H1 (cell line): Measurements from ENCODE around the gene RNF113B. TPM values are rescaled to one million over a fixed set of nuclear protein-coding genes. Genes with fewer than 3 reads are reported as not detected.

Experiments used
- CTCF ChIA-PET: fragments of 300-600 bp; sonication (Branson Sonifier 250); formaldehyde crosslinking; loops from one replicate; lab custom pipeline; 2021; ENCODE audit not compliant: partially characterized antibody; lab: Charles Lee
- POLR2A ChIA-PET: fragments of 300-600 bp; sonication (Branson Sonifier 250); formaldehyde crosslinking; loops from one replicate; lab custom pipeline; 2021; ENCODE audit warnings: inconsistent platforms; ENCODE audit not compliant: partially characterized antibody; lab: Charles Lee
- DNase-seq, 2 experiments: peaks; one replicate each; pipeline versions ENCODE4 v3.0.0 to v3.0.0-alpha.2; 2010 to 2022; ENCODE audit warnings: low spot score in 2 of 2, low read depth in 1 of 2, mixed read lengths in 1 of 2
- FAIRE-seq: peaks from 2 replicates; lab custom pipeline; 2011; peaks lifted over from hg19 to GRCh38; lab: Jason Lieb, UNC
- H2AFZ ChIP-seq: 2 replicates; pipeline ENCODE4 v1.8.1; 2012; ENCODE audit warnings: low read length, inconsistent platforms
- H2AK5ac ChIP-seq: 2 replicates; pipeline ENCODE4 v1.6.1; 2013; ENCODE audit warnings: low read depth, low read length
- H2BK120ac ChIP-seq: replicated peaks from 2 replicates; pipeline ENCODE3; 2013; ENCODE audit warnings: low read depth, low read length, inconsistent platforms
- H2BK12ac ChIP-seq: 2 replicates; pipeline ENCODE4 v1.6.1; 2013; ENCODE audit warnings: low read depth, low read length
- H2BK15ac ChIP-seq: 2 replicates; pipeline ENCODE4 v1.6.1; 2013; ENCODE audit warnings: low read length
- H2BK20ac ChIP-seq: 2 replicates; pipeline ENCODE4 v1.6.1; 2013; ENCODE audit warnings: low read length
- H2BK5ac ChIP-seq: 2 replicates; pipeline ENCODE4 v1.6.1; 2013; ENCODE audit warnings: low read depth, low read length
- H3K14ac ChIP-seq: 2 replicates; pipeline ENCODE4 v1.6.1; 2013; ENCODE audit warnings: inconsistent platforms; ENCODE audit not compliant: insufficient read length
- H3K18ac ChIP-seq: 2 replicates; pipeline ENCODE4 v1.6.1; 2013; ENCODE audit warnings: low read length; ENCODE audit errors: extremely low read depth
- H3K23ac ChIP-seq: 2 replicates; pipeline ENCODE4 v1.6.1; 2013; ENCODE audit warnings: inconsistent platforms; ENCODE audit not compliant: insufficient read length
- H3K23me2 ChIP-seq: 2 replicates; pipeline ENCODE4 v1.6.1; 2013; ENCODE audit warnings: low read depth, low read length
- H3K27ac ChIP-seq: 2 replicates; pipeline ENCODE4 v1.6.1; 2011; ENCODE audit warnings: low read depth, low read length, inconsistent platforms
- H3K27me3 ChIP-seq, 4 experiments: replicated peaks in 1 of 4; 1 replicate in 1 of 4; 2 replicates in 3 of 4; pipeline versions ENCODE4 v1.6.1 to v1.8.1; 2011 to 2013; ENCODE audit warnings: low read length in 3 of 4, mild to moderate bottlenecking in 3 of 4, inconsistent platforms in 2 of 4, mixed read lengths in 2 of 4, moderate library complexity in 1 of 4; ENCODE audit not compliant: control insufficient read depth in 3 of 4, insufficient read depth in 3 of 4; ENCODE audit errors: extremely low read depth in 1 of 4
- H3K36me3 ChIP-seq, 4 experiments: 2 replicates each; pipeline versions ENCODE4 v1.6.1 to v1.8.1; 2011 to 2013; ENCODE audit warnings: mild to moderate bottlenecking in 4 of 4, low read length in 3 of 4, moderate library complexity in 2 of 4, control low read depth in 1 of 4, inconsistent platforms in 1 of 4; ENCODE audit not compliant: insufficient read depth in 4 of 4, control insufficient read depth in 2 of 4
- H3K4ac ChIP-seq: replicated peaks from 2 replicates; pipeline ENCODE3; 2013; ENCODE audit warnings: low read length, low read depth, mixed read lengths, inconsistent platforms; ENCODE audit not compliant: insufficient read length
- H3K4me1 ChIP-seq, 4 experiments: replicated peaks in 1 of 4; 1 replicate in 1 of 4; 2 replicates in 3 of 4; pipeline versions ENCODE4 v1.6.1 to v1.8.1; 2011 to 2013; ENCODE audit warnings: low read length in 3 of 4, inconsistent platforms in 2 of 4, mixed read lengths in 1 of 4; ENCODE audit not compliant: insufficient read depth in 4 of 4, control insufficient read depth in 3 of 4
- H3K4me2 ChIP-seq, 2 experiments: 2 replicates each; pipeline versions ENCODE4 v1.6.1 to v1.8.1; 2011 to 2013; ENCODE audit warnings: low read depth in 2 of 2, low read length in 2 of 2, control low read depth in 1 of 2, inconsistent platforms in 1 of 2, mild to moderate bottlenecking in 1 of 2; ENCODE audit not compliant: insufficient read depth in 1 of 2
- H3K4me3 ChIP-seq, 4 experiments: fragments of 200-600, 300-600 bp in 1 of 4; sonication (generic), shearing (Covaris generic), sonication (Bioruptor Twin) in 1 of 4; 2 replicates each; pipeline versions ENCODE4 v1.5.1 to v1.8.1; 2011 to 2016; ENCODE audit warnings: low read length in 4 of 4, low read depth in 3 of 4, control low read depth in 2 of 4, inconsistent platforms in 2 of 4, mild to moderate bottlenecking in 2 of 4, mixed read lengths in 1 of 4, moderate library complexity in 1 of 4; ENCODE audit not compliant: insufficient read depth in 2 of 4; ENCODE audit errors: extremely low read depth in 1 of 4
- H3K56ac ChIP-seq: replicated peaks from 2 replicates; pipeline ENCODE3; 2013; ENCODE audit warnings: low read depth, mild to moderate bottlenecking, mixed read lengths, low read length, inconsistent platforms; ENCODE audit not compliant: insufficient read length
- H3K79me1 ChIP-seq: 2 replicates; pipeline ENCODE4 v1.6.1; 2013; ENCODE audit warnings: low read depth, low read length, control low read depth
- H3K79me2 ChIP-seq, 2 experiments: 2 replicates each; pipeline versions ENCODE4 v1.6.1 to v1.8.1; 2012 to 2013; ENCODE audit warnings: low read length in 2 of 2, mild to moderate bottlenecking in 2 of 2, inconsistent platforms in 1 of 2; ENCODE audit not compliant: insufficient read depth in 2 of 2, control insufficient read depth in 1 of 2
- H3K9ac ChIP-seq, 4 experiments: replicated peaks in 1 of 4; 1 replicate in 1 of 4; 2 replicates in 3 of 4; pipeline versions ENCODE4 v1.6.1 to v1.8.1; 2011 to 2013; ENCODE audit warnings: low read depth in 3 of 4, low read length in 3 of 4, control low read depth in 2 of 4, mild to moderate bottlenecking in 2 of 4, moderate library complexity in 2 of 4, inconsistent platforms in 1 of 4; ENCODE audit errors: extremely low read depth in 1 of 4
- H3K9me3 ChIP-seq, 2 experiments: 2 replicates each; pipeline versions ENCODE4 v1.6.1 to v1.8.1; 2012 to 2013; ENCODE audit warnings: mild to moderate bottlenecking in 2 of 2, moderate library complexity in 2 of 2, control low read depth in 1 of 2, inconsistent platforms in 1 of 2, low read depth in 1 of 2, low read length in 1 of 2, mixed read lengths in 1 of 2; ENCODE audit not compliant: insufficient read depth in 2 of 2
- H4K20me1 ChIP-seq, 2 experiments: replicated peaks in 1 of 2; 2 replicates each; pipeline versions ENCODE3 to v1.8.1; 2011 to 2013; ENCODE audit warnings: inconsistent platforms in 2 of 2, low read length in 2 of 2, mild to moderate bottlenecking in 1 of 2; ENCODE audit not compliant: insufficient read depth in 2 of 2, control insufficient read depth in 1 of 2
- H4K5ac ChIP-seq: 2 replicates; pipeline ENCODE4 v1.6.1; 2013; ENCODE audit warnings: low read length, low read depth, mixed read lengths, inconsistent platforms; ENCODE audit not compliant: insufficient read length
- H4K8ac ChIP-seq: 2 replicates; pipeline ENCODE4 v1.8.0; 2013; ENCODE audit warnings: mild to moderate bottlenecking, moderate library complexity, low read length, inconsistent platforms; ENCODE audit not compliant: insufficient read depth; ENCODE audit errors: extremely low read depth
- H4K91ac ChIP-seq: replicated peaks from 2 replicates; pipeline ENCODE3; 2013; ENCODE audit warnings: low read length, mixed read lengths, inconsistent platforms; ENCODE audit not compliant: insufficient read length
- BACH1 ChIP-seq: IDR thresholded peaks from 2 replicates; pipeline ENCODE4 v1.6.1; 2012; ENCODE audit warnings: low read length, improper control_type of control experiment
- BCL11A ChIP-seq, 2 experiments: IDR thresholded peaks; one replicate each; pipeline ENCODE4 v1.6.1; 2011; ENCODE audit warnings: low read depth in 2 of 2, low read length in 2 of 2, mild to moderate bottlenecking in 2 of 2
- EZH2 ChIP-seq: fragments of 200-600 bp; sonication (generic); IDR thresholded peaks from 2 replicates; pipeline ENCODE4 v1.7.1; 2012; ENCODE audit warnings: low read depth, mild to moderate bottlenecking, moderate library complexity, low read length, inconsistent platforms; ENCODE audit not compliant: severe bottlenecking
- KDM1A ChIP-seq: fragments of 200-600, 300-600 bp; sonication (generic); IDR thresholded peaks from 2 replicates; pipeline ENCODE4 v1.7.1; 2016; ENCODE audit warnings: mild to moderate bottlenecking, low read length, borderline replicate concordance
- KDM4A ChIP-seq: IDR thresholded peaks from one replicate; pipeline ENCODE4 v1.7.1; 2012; ENCODE audit warnings: low read depth, mild to moderate bottlenecking, moderate library complexity, low read length, inconsistent platforms; ENCODE audit not compliant: severe bottlenecking
- SAP30 ChIP-seq: fragments of 300-600 bp; sonication (generic); IDR thresholded peaks from 2 replicates; pipeline ENCODE4 v1.7.1; 2012; ENCODE audit warnings: low read length, moderate library complexity, mild to moderate bottlenecking, inconsistent platforms; ENCODE audit not compliant: insufficient read depth, insufficient replicate concordance
- SIN3A ChIP-seq, 2 experiments: IDR thresholded peaks in 1 of 2; conservative IDR thresholded peaks in 1 of 2; 2 replicates each; pipeline ENCODE4 v1.6.1; 2011 to 2012; ENCODE audit warnings: low read length in 2 of 2, improper control_type of control experiment in 1 of 2, low read depth in 1 of 2, mild to moderate bottlenecking in 1 of 2
- YY1 ChIP-seq: IDR thresholded peaks from 2 replicates; pipeline ENCODE4 v1.6.1; 2011; ENCODE audit warnings: low read depth, mild to moderate bottlenecking, low read length
- WGBS, 2 experiments: shearing (Covaris generic) in 1 of 2; methylation state at CpG; one replicate each; pipeline versions ENCODE4 v1.1.6 to v1.1.7; 2013 to 2015; ENCODE audit warnings: low lambda C conversion rate in 2 of 2, mixed read lengths in 2 of 2, inconsistent platforms in 1 of 2, low coverage in 1 of 2, missing lambda C conversion rate in 1 of 2; ENCODE audit not compliant: insufficient replicate concordance in 2 of 2, insufficient coverage in 1 of 2, insufficient read length in 1 of 2; ENCODE audit errors: extremely low coverage in 1 of 2, missing lambda C conversion rate in 1 of 2; 5-methylcytosine and 5-hydroxymethylcytosine counted together
- polyA plus RNA-seq, 7 experiments: library from polyadenylated mRNA; depleted of rRNA in 3 of 7; stranded (reverse) in 5 of 7; unstranded in 2 of 7; fragments of >200 nt in 5 of 7; fragments of 200-250 nt in 2 of 7; gene quantifications; 1 replicate in 5 of 7; 2 replicates in 1 of 7; 4 replicates in 1 of 7; pipeline versions ENCODE4 v1.2.1 to v1.2.3, GENCODE V29; 2011 to 2013; ENCODE audit warnings: missing spikeins in 2 of 7, mixed read lengths in 2 of 7
- total RNA-seq: library from RNA; stranded (reverse); fragmentation: NEBNext Ultra II Directional; extraction: Animal tissue kit (Norgen Biotek cat#: 25700); gene quantifications from 2 replicates; pipeline ENCODE4 v1.2.1, GENCODE V29; 2021

The RNF113B gene
- total and polyA plus RNA-seq, 2 of the 8 experiments (the other 6 are each of a cell fraction or from before 2014, with no cell fraction given): not detected

DNA sequence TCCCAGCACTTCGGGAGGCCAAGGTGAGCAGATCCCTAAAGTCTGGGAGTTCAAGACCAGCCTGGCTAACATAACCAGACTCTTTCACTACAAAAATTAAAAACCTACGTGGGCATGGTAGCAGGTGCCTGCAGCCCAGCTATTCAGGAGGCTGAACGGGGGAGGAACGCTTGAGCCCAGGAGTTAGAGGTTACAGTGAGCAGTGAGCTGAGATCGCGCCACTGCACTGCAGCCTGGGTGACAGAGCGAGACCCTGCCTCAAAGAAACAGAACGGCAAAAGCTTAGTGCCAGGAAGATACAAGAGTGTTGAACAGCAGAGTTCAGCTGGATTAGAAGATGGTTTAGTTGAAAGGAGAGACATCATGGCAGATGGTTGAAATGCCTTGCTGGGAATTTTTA is 24.1 kb upstream of the RNF113B start:
- Histone ChIP-seq H3K4me3 (peak overlapping the region in 1 of 4 experiments; percentile 52; a peak in 2 of 8 replicates), H3K27me3 (no peaks in the 10 kb centered on the region), H4K20me1 (no peaks in the 10 kb centered on the region), H2BK120ac (peak overlapping the region; percentile 36), H3K4me2 (peak overlapping the region; percentile 17 to 91; a peak in 3 of 4 replicates), H3K36me3 (peaks cover 0 to 2% (median 0%) of the 10 kb centered on the region in 4 experiments; a peak in 2 of 8 replicates), H3K56ac (no peak overlapping the region), H2BK15ac (peak overlapping the region; percentile 76), H3K27ac (peak overlapping the region; percentile 20; the same call in 1 of the 2 replicates), H4K91ac (peak overlapping the region; percentile 36), H3K23ac (no peak overlapping the region), H3K9me3 (peaks cover 3 to 5% of the 10 kb centered on the region in 2 experiments; a peak in 2 of 4 replicates), H3K18ac (peak overlapping the region; percentile 79), H4K5ac (peak overlapping the region; percentile 69), H3K79me1 (peaks cover 6% of the 10 kb centered on the region; the same call in 1 of the 2 replicates), H3K4ac (no peak overlapping the region), H2AK5ac (peak overlapping the region; percentile 75; the same call in 1 of the 2 replicates), H4K8ac (no peak overlapping the region), H3K79me2 (peaks cover 0 to 77% of the 10 kb centered on the region in 2 experiments; a peak in 3 of 4 replicates), H2AFZ (no peak overlapping the region), H2BK20ac (peak overlapping the region; percentile 62; the same call in 1 of the 2 replicates), H3K4me1 (peaks cover 2 to 23% (median 10%) of the 10 kb centered on the region in 4 experiments), H2BK12ac (peak overlapping the region; percentile 40), H3K14ac (no peak overlapping the region), H3K9ac (no peak overlapping the region), H2BK5ac (peak overlapping the region; percentile 67), H3K23me2 (no peaks in the 10 kb centered on the region)
- CTCF ChIA-PET: interaction anchor here (1.0 to 1.5 kb wide), 3 partner anchors 10 to 47 kb away, joined by 3 to 8 read pairs (median 4); no protein-coding TSS in a partner anchor
- FAIRE-seq (no peak), DNase-seq (no peak)
- 77% methylated on average over 8 of the region's 8 CpGs; no CpG with 5 or more reads in 1 of the 2 experiments for WGBS, 2 experiments
- no peak for TF ChIP-seq SAP30
- TF ChIP-seq KDM1A: no peak
- no peak for TF ChIP-seq EZH2
- TF ChIP-seq SIN3A (conservative IDR thresholded peaks at IDR 0.05 in 1 of 2, IDR thresholded peaks at IDR 0.05 in 1 of 2; ENCODE audit: low read depth in 1 of 2, low read length in 2 of 2): no peak
- TF ChIP-seq BCL11A (IDR thresholded peaks at IDR 0.05; ENCODE audit: low read depth in 2 of 2, low read length in 2 of 2): no peak
- TF ChIP-seq BACH1: no peak
- TF ChIP-seq KDM4A: no peak
- TF ChIP-seq YY1: no peak
- POLR2A ChIA-PET: interaction anchor here (1.3 to 2.3 kb wide), 3 partner anchors 10 to 14 kb away, joined by 3 to 9 read pairs (median 8); no protein-coding TSS in a partner anchor
